ENCODE results near the gene PCYOX1L. TPM values are rescaled to one million over a fixed set of nuclear protein-coding genes. Genes with fewer than 3 reads are reported as not detected.

Gene PCYOX1L
- total RNA-seq, 1 experiment from 2014 or later, result 15.9 TPM

GRCh38 chr5:149340920-149341319, 16.9 kb upstream of the PCYOX1L start:
- intact Hi-C loops (cut with micrococcal nuclease), result no loop called here
- no peak for TF ChIP-seq SRF (IDR thresholded peaks at IDR 0.05; ENCODE audit: low read depth)
- TF ChIP-seq ELF1 (IDR thresholded peaks at IDR 0.05; ENCODE audit: borderline replicate concordance, low read depth), result no peak
- no peak for TF ChIP-seq EZH2 (IDR thresholded peaks at IDR 0.05)
- TF ChIP-seq CBX3 (IDR thresholded peaks at IDR 0.05; ENCODE audit: low read depth), result no peak
- TF ChIP-seq POLR2A (IDR thresholded peaks at IDR 0.05; ENCODE audit: borderline replicate concordance, extremely low read depth, insufficient read depth, insufficient read length), result no peak
- TF ChIP-seq CTCF (IDR thresholded peaks at IDR 0.05 in 2 of 3, conservative IDR thresholded peaks at IDR 0.05 in 1 of 3; ENCODE audit: borderline replicate concordance in 1 of 3, insufficient read depth in 1 of 3, low read depth in 2 of 3, low read length in 2 of 3), result no peak
- TF ChIP-seq FOSL1 (IDR thresholded peaks at IDR 0.05; ENCODE audit: low read depth), result no peak
- no peak for TF ChIP-seq EGR1 (IDR thresholded peaks at IDR 0.05; ENCODE audit: low read depth)
- no peak for TF ChIP-seq JUND (IDR thresholded peaks at IDR 0.05)
- no peak for TF ChIP-seq ZNF274 (IDR thresholded peaks at IDR 0.05; ENCODE audit: low read depth, low read length)
- no peak for TF ChIP-seq REST (IDR thresholded peaks at IDR 0.05; ENCODE audit: low read depth)
- TF ChIP-seq SIN3A (IDR thresholded peaks at IDR 0.05; ENCODE audit: low read depth), result no peak
- TF ChIP-seq ZFX (IDR thresholded peaks at IDR 0.05), result no peak
- TF ChIP-seq CEBPB (IDR thresholded peaks at IDR 0.05; ENCODE audit: low read depth), result no peak
- TF ChIP-seq ZBTB33 (IDR thresholded peaks at IDR 0.05; ENCODE audit: extremely low read depth, insufficient replicate concordance, low read length), result no peak
- TF ChIP-seq RAD21 (IDR thresholded peaks at IDR 0.05; ENCODE audit: low read depth), result no peak
- no peak for TF ChIP-seq SP1 (IDR thresholded peaks at IDR 0.05; ENCODE audit: low read depth)
- TF ChIP-seq EZH2phosphoT487 (IDR thresholded peaks at IDR 0.05; ENCODE audit: borderline replicate concordance), result no peak
- DNase-seq (ENCODE audit: low read depth, low spot score), result no peak
- ATAC-seq, result no peak
- Histone ChIP-seq H3K9me2 (ENCODE audit: insufficient read depth) (no peaks in the 10 kb centered on the region), H3K36me3 (ENCODE audit: control insufficient read depth in 1 of 2, insufficient read depth in 2 of 2, low read length in 2 of 2) (no peaks in the 10 kb centered on the region), H3K27ac (ENCODE audit: low read depth, low read length) (no peak overlapping the region), H3K4me3 (replicated peaks in 1 of 2; ENCODE audit: low read depth in 1 of 2, low read length in 2 of 2) (no peak overlapping the region), H3K27me3 (ENCODE audit: insufficient read depth, low read length) (no peaks in the 10 kb centered on the region), H4K20me1 (ENCODE audit: insufficient read depth) (no peaks in the 10 kb centered on the region), H3K4me1 (ENCODE audit: control insufficient read depth in 1 of 2, insufficient read depth in 2 of 2, low read length in 2 of 2) (peaks cover 0 to 7% of the 10 kb centered on the region in 2 experiments; a peak in 2 of 4 replicates), H3K4me2 (ENCODE audit: low read length) (no peak overlapping the region), H3K9me3 (ENCODE audit: control insufficient read depth in 1 of 2, insufficient read depth in 1 of 2, low read depth in 1 of 2, low read length in 2 of 2) (no peaks in the 10 kb centered on the region), H3K9ac (ENCODE audit: low read length) (no peak overlapping the region), H2AFZ (ENCODE audit: low read depth, low read length, poor library complexity, severe bottlenecking) (no peak overlapping the region), H3K79me2 (ENCODE audit: insufficient read depth, low read length) (peaks cover 7% of the 10 kb centered on the region)
- ChIA-PET CTCF (no interaction called here), RAD21 (ENCODE audit: low non-redundant PET in 1 of 2, low total read pairs in 2 of 2, uncharacterized antibody in 2 of 2, unreplicated experiment in 2 of 2) (no interaction called here), POLR2A (no interaction called here)
- no TSS peak for BruUV-seq (replicated peaks)
